BJ (cell line): ENCODE data around the gene PRR5L. TPM values are rescaled to one million over a fixed set of nuclear protein-coding genes. Genes with fewer than 3 reads are reported as not detected.
A peak's percentile ranks its signal among the peaks of the same experiment; 100 is the strongest.
"Not testable (repeated sequence)": the region's sequence is repeated elsewhere in the genome, so short reads cannot be mapped to it uniquely, and the experiment has no call there.

Source experiments
- CTCF ChIA-PET: fragments of 350-600 bp; formaldehyde crosslinking; extraction: SDS; loops from one replicate; lab custom pipeline; 2021; ENCODE audit warnings: antibody characterized with exemption, inconsistent platforms; lab: Yijun Ruan, JAX
- POLR2A ChIA-PET: fragments of 300-600 bp; sonication (Branson Sonifier 250); formaldehyde crosslinking; extraction: SDS; loops from one replicate; lab custom pipeline; 2021; ENCODE audit warnings: antibody characterized with exemption; lab: Charles Lee
- DNase-seq: peaks from one replicate; pipeline ENCODE4 v3.0.0-alpha.2; 2011; ENCODE audit warnings: low read depth
- H3K27me3 ChIP-seq: 2 replicates; pipeline ENCODE4 v1.6.0; 2011; ENCODE audit warnings: low read length; ENCODE audit not compliant: control insufficient read depth, insufficient read depth
- H3K36me3 ChIP-seq: 2 replicates; pipeline ENCODE4 v1.5.1; 2011; ENCODE audit warnings: low read length; ENCODE audit not compliant: control insufficient read depth, insufficient read depth
- H3K4me3 ChIP-seq: 2 replicates; pipeline ENCODE4 v1.5.1; 2011; ENCODE audit warnings: low read depth, mild to moderate bottlenecking, control low read depth, low read length
- CTCF ChIP-seq: IDR thresholded peaks from 2 replicates; pipeline ENCODE4 v1.5.1; 2011; ENCODE audit warnings: low read depth, mild to moderate bottlenecking, control low read depth, inconsistent platforms, low read length, moderate library complexity; ENCODE audit not compliant: insufficient read depth
- polyA plus RNA-seq: library from polyadenylated mRNA; depleted of rRNA; stranded (reverse); fragments of >200 nt; gene quantifications from 2 replicates; pipeline ENCODE4 v1.2.3, GENCODE V29; 2011

Gene PRR5L
- polyA plus RNA-seq, 1 experiment, result 13.3 TPM

GRCh38 chr11:36312611-36313472 is 16.8 kb downstream of the PRR5L start:
- no peak overlapping the region for H3K4me3 ChIP-seq
- CTCF ChIA-PET, result interaction anchor here (2.8 kb wide), 1 partner anchor 20 kb away, joined by 7 read pairs; no protein-coding TSS in a partner anchor
- H3K36me3 ChIP-seq, result no peaks in the 10 kb centered on the region
- peaks cover 20% of the 10 kb centered on the region for H3K27me3 ChIP-seq
- POLR2A ChIA-PET, result no interaction called here
- no peak for TF ChIP-seq CTCF
- peak; percentile 70 for DNase-seq

GRCh38 chr11:36313750-36314433 is 17.8 kb downstream of the PRR5L start:
- CTCF ChIA-PET, result no interaction called here
- POLR2A ChIA-PET, result no interaction called here
- Histone ChIP-seq H3K4me3 (no peak overlapping the region), H3K27me3 (peaks cover 18% of the 10 kb centered on the region), H3K36me3 (no peaks in the 10 kb centered on the region)
- no peak for DNase-seq
- no peak for TF ChIP-seq CTCF

DNA sequence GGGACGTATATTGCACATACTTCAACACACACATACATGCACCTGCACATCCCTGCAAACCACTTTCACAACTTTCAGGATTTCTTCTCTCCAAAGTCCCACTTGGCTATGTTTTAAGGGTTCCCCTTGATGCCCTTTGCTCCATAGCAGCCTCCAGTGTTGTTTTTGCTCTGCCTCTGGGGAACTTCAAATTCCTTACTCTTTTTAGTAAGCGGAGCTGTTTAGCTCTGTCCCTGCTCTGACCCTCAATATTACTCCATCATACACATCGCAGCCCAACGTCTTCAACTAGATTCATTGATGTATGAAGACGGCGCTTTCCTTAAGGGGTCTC is 18.3 kb downstream of the PRR5L start:
- H3K27me3 ChIP-seq, result peaks cover 22% of the 10 kb centered on the region
- CTCF ChIA-PET, result no interaction called here
- no peak overlapping the region for H3K4me3 ChIP-seq
- POLR2A ChIA-PET, result no interaction called here
- no peaks in the 10 kb centered on the region for H3K36me3 ChIP-seq
- DNase-seq, result no peak
- no peak for TF ChIP-seq CTCF

- ChIA-PET POLR2A (no interaction called here), CTCF (interaction anchor here (0.6 to 1.0 kb wide), 3 partner anchors 16 to 31 kb away, joined by 3 read pairs; no protein-coding TSS in a partner anchor)
- no peak for DNase-seq
- no peak overlapping the region for H3K4me3 ChIP-seq
- no peak for TF ChIP-seq CTCF
- no peaks in the 10 kb centered on the region for H3K36me3 ChIP-seq
- H3K27me3 ChIP-seq, result peaks cover 22% of the 10 kb centered on the region
These were observed 20.0 kb downstream of the PRR5L start for GRCh38 chr11:36316049-36316448.

DNA sequence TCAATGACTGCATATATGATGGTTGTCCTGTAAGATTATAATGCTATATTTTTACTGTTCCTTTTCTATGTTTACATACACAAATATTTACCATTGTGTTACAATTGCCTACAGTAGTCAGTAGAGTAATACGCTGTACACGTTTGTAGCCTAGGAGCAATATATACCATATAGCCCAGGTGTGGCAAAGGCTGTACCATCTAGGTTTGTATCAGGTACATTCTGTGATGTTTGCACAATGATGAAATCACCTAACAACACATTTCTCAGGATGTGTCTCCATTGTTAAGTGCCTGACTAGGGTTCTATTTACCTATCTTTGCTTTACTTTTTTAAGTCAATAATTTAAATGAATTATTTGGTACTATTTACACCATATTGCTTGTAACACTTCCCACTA is 21.9 kb downstream of the PRR5L start:
- DNase-seq, result no peak
- H3K4me3 ChIP-seq, result no peak overlapping the region
- H3K27me3 ChIP-seq, result peaks cover 22% of the 10 kb centered on the region
- TF ChIP-seq CTCF, result no peak
- CTCF ChIA-PET, result interaction anchor here (1.3 kb wide), 2 partner anchors 17 to 48 kb away, joined by 3 read pairs; no protein-coding TSS in a partner anchor
- no peaks in the 10 kb centered on the region for H3K36me3 ChIP-seq
- POLR2A ChIA-PET, result no interaction called here

DNA sequence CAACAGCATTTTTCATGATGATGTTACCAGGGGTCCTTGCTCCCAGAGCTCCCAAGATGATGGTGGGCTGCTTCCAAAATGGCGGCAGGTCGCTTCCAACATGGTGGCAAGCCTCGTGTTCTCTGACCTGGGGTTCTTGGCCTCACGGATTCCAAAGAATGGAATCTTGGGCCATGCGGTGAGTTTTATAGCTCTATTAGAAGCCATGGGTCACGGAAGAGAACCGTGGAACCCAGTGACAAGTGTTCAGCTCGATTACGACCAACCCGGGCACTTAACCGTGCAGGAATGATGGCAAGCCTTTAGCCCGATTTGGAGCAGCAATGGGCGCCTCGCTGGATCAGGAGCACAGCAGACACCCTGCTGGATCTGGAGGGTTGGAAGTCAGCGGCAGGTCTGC is 28.9 kb downstream of the PRR5L start:
- H3K4me3 ChIP-seq, H3K36me3 ChIP-seq, H3K27me3 ChIP-seq, DNase-seq, POLR2A ChIA-PET: not testable (repeated sequence)
- CTCF ChIA-PET, result interaction anchor here (1.4 kb wide), 1 partner anchor 33 kb away, joined by 3 read pairs; no protein-coding TSS in a partner anchor

DNA sequence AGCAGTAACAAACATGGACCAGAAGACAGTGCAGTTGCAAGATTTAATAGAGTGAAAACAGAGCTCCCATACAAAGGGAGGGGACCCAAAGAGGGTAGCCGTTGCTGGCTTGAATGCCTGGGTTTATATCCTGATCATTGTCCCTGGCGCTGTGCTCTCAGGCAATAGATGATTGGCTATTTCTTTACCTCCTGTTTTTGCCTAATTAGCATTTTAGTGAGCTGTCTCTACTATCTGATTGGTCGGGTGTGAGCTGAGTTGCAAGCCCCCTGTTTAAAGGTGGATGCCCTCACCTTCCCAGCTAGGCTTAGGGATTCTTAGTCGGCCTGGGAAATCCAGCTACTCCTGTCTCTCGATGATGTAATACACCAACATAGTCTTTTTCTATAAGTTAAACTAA is 29.3 kb downstream of the PRR5L start:
- DNase-seq, H3K36me3 ChIP-seq, H3K27me3 ChIP-seq, POLR2A ChIA-PET, H3K4me3 ChIP-seq: not testable (repeated sequence)
- CTCF ChIA-PET, result interaction anchor here (1.4 kb wide), 1 partner anchor 33 kb away, joined by 3 read pairs; no protein-coding TSS in a partner anchor
